Liver (tissue), 9 donors: Measurements from ENCODE around the gene SOCS3. TPM values are rescaled to one million over a fixed set of nuclear protein-coding genes. Genes with fewer than 3 reads are reported as not detected.

Experiments
- DNase-seq: peaks from one replicate; pipeline ENCODE4 v3.0.0-alpha.2; 2017; ENCODE audit warnings: low spot score
- H3K27ac ChIP-seq, 2 donors: one replicate each; pipeline ENCODE4 v1.7.0; 2013; ENCODE audit warnings: inconsistent platforms in 2 of 2, low read length in 2 of 2, control low read depth in 1 of 2, low read depth in 1 of 2, mild to moderate bottlenecking in 1 of 2
- H3K27me3 ChIP-seq, 4 donors: one replicate each; pipeline versions ENCODE4 v1.6.1 to v1.7.0; 2013; ENCODE audit warnings: low read length in 3 of 4, inconsistent platforms in 1 of 4, mild to moderate bottlenecking in 1 of 4, moderate library complexity in 1 of 4; ENCODE audit not compliant: control insufficient read depth in 4 of 4, insufficient read depth in 4 of 4
- H3K36me3 ChIP-seq, 4 donors: one replicate each; pipeline versions ENCODE4 v1.6.1 to v1.7.0; 2013; ENCODE audit warnings: low read length in 3 of 4, mild to moderate bottlenecking in 3 of 4, low read depth in 1 of 4, moderate library complexity in 1 of 4; ENCODE audit not compliant: control insufficient read depth in 4 of 4, insufficient read depth in 3 of 4
- H3K4me1 ChIP-seq, 4 donors: one replicate each; pipeline versions ENCODE4 v1.6.1 to v1.7.0; 2013; ENCODE audit warnings: low read length in 3 of 4, mild to moderate bottlenecking in 3 of 4, moderate library complexity in 1 of 4; ENCODE audit not compliant: control insufficient read depth in 4 of 4, insufficient read depth in 4 of 4
- H3K4me3 ChIP-seq, 3 donors: one replicate each; pipeline versions ENCODE4 v1.6.1 to v1.7.0; 2013; ENCODE audit warnings: low read length in 3 of 3, control low read depth in 1 of 3, low read depth in 1 of 3, mild to moderate bottlenecking in 1 of 3
- H3K9ac ChIP-seq, 2 donors: one replicate each; pipeline ENCODE4 v1.7.0; 2013; ENCODE audit warnings: low read length in 2 of 2, mild to moderate bottlenecking in 2 of 2, moderate library complexity in 2 of 2, control low read depth in 1 of 2, low read depth in 1 of 2
- H3K9me3 ChIP-seq, 4 donors: one replicate each; pipeline versions ENCODE4 v1.6.1 to v1.7.0; 2013; ENCODE audit warnings: low read length in 3 of 4; ENCODE audit not compliant: control insufficient read depth in 4 of 4
- EGR1 ChIP-seq, 2 donors: IDR thresholded peaks; 2 replicates each; pipeline ENCODE4 v1.6.1; 2016 to 2018; ENCODE audit warnings: antibody characterized with exemption in 2 of 2, low read depth in 2 of 2
- FOXA1 ChIP-seq: IDR thresholded peaks from 2 replicates; pipeline ENCODE4 v1.6.1; 2016; ENCODE audit warnings: antibody characterized with exemption
- FOXA2 ChIP-seq: IDR thresholded peaks from 2 replicates; pipeline ENCODE4 v1.6.1; 2016; ENCODE audit warnings: antibody characterized with exemption
- GABPA ChIP-seq, 2 donors: IDR thresholded peaks in 1 of 2; conservative IDR thresholded peaks in 1 of 2; 2 replicates each; pipeline ENCODE4 v1.6.1; 2016; ENCODE audit warnings: antibody characterized with exemption in 2 of 2, mild to moderate bottlenecking in 1 of 2, moderate library complexity in 1 of 2
- HNF4A ChIP-seq, 2 donors: conservative IDR thresholded peaks; 2 replicates each; pipeline ENCODE4 v1.6.1; 2016; ENCODE audit warnings: antibody characterized with exemption in 2 of 2, mild to moderate bottlenecking in 2 of 2
- HNF4G ChIP-seq: IDR thresholded peaks from 2 replicates; pipeline ENCODE4 v1.6.1; 2016; ENCODE audit warnings: antibody characterized with exemption
- JUND ChIP-seq, 2 donors: IDR thresholded peaks; 2 replicates each; pipeline ENCODE4 v1.6.1; 2016; ENCODE audit warnings: antibody characterized with exemption in 2 of 2
- NR2F2 ChIP-seq: IDR thresholded peaks from 2 replicates; pipeline ENCODE4 v1.6.1; 2016; ENCODE audit warnings: antibody characterized with exemption
- RAD21 ChIP-seq, 2 donors: IDR thresholded peaks; 2 replicates each; pipeline ENCODE4 v1.6.1; 2016; ENCODE audit warnings: antibody characterized with exemption in 2 of 2, mild to moderate bottlenecking in 2 of 2
- RXRA ChIP-seq, 2 donors: IDR thresholded peaks; 2 replicates each; pipeline ENCODE4 v1.6.1; 2017 to 2018; ENCODE audit warnings: antibody characterized with exemption in 2 of 2, mild to moderate bottlenecking in 1 of 2
- SP1 ChIP-seq: IDR thresholded peaks from 2 replicates; pipeline ENCODE4 v1.6.1; 2018; ENCODE audit warnings: antibody characterized with exemption, mild to moderate bottlenecking
- TAF1 ChIP-seq: conservative IDR thresholded peaks from 2 replicates; pipeline ENCODE4 v1.6.1; 2016; ENCODE audit warnings: antibody characterized with exemption, mild to moderate bottlenecking
- YY1 ChIP-seq: IDR thresholded peaks from 2 replicates; pipeline ENCODE4 v1.6.1; 2016; ENCODE audit warnings: antibody characterized with exemption, mild to moderate bottlenecking
- WGBS: extraction: QIAGEN DNeasy Blood & Tissue Kit; methylation state at CpG from one replicate; pipeline ENCODE4 v1.1.7; 2013; 5-methylcytosine and 5-hydroxymethylcytosine counted together
- polyA plus RNA-seq, 2 donors: library from polyadenylated mRNA; stranded (reverse) in 1 of 2; unstranded in 1 of 2; fragments of 200-250 nt in 1 of 2; fragments of >200 nt in 1 of 2; fragmentation: Nextera tagmentation in 1 of 2; extraction: Ambion mirVana in 1 of 2; gene quantifications; one replicate each; pipeline versions ENCODE4 v1.2.1 to v1.2.3, GENCODE V29; 2013 to 2015
- total RNA-seq, 2 donors: library from RNA; depleted of rRNA; stranded (reverse); fragments of >200 nt; gene quantifications; one replicate each; pipeline ENCODE4 v1.2.3, GENCODE V29; 2014
- TF ChIP-seq, protein P1 (sequence below): IDR thresholded peaks from 2 replicates; pipeline ENCODE4 v1.6.1; 2016; ENCODE audit warnings: antibody characterized with exemption, mild to moderate bottlenecking
- TF ChIP-seq, protein P2 (sequence below): IDR thresholded peaks from 2 replicates; pipeline ENCODE4 v1.6.1; 2016; ENCODE audit warnings: antibody characterized with exemption
- TF ChIP-seq, protein P3 (sequence below): IDR thresholded peaks from 2 replicates; pipeline ENCODE4 v1.6.1; 2016; ENCODE audit warnings: antibody characterized with exemption
- TF ChIP-seq, protein P4 (sequence below): fragments of 150-350 bp; IDR thresholded peaks from 2 replicates; pipeline ENCODE4 v1.5.1; 2017; ENCODE audit warnings: improper control_type of control experiment, low read depth, low read length; ENCODE audit not compliant: missing input control
- TF ChIP-seq, protein P5 (sequence below): IDR thresholded peaks from 2 replicates; pipeline ENCODE4 v1.6.1; 2016; ENCODE audit warnings: antibody characterized with exemption
- donor health status: healthy.
- donor health status: healthy.
- donor health status: healthy.
- donor health status: healthy.
- donor health status: healthy.

SOCS3 gene
- total and polyA plus RNA-seq, 4 donors = 12.2 to 48.0 (median 18.3) TPM

DNA sequence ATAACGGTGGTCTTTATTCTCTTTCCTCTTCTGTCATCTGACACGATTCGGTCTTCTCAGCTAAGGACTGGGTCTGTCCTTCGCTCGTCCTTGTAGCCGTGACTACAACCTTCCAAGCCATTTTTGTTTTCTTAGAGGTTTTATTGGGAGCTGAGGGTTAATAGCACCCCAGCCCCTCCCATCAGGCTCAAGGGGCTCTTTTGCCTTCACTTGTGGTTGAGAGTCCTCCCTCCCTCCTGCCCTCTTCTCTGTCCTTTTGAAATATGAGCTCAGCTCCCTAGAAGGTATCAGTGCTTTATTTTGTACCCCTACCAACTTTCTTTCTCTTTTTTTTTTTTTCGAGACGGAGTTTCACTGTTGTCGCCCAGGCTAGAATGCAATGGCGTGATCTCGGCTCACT, 24.7 kb downstream of the SOCS3 start (continued):
- TF ChIP-seq, protein P1, sequence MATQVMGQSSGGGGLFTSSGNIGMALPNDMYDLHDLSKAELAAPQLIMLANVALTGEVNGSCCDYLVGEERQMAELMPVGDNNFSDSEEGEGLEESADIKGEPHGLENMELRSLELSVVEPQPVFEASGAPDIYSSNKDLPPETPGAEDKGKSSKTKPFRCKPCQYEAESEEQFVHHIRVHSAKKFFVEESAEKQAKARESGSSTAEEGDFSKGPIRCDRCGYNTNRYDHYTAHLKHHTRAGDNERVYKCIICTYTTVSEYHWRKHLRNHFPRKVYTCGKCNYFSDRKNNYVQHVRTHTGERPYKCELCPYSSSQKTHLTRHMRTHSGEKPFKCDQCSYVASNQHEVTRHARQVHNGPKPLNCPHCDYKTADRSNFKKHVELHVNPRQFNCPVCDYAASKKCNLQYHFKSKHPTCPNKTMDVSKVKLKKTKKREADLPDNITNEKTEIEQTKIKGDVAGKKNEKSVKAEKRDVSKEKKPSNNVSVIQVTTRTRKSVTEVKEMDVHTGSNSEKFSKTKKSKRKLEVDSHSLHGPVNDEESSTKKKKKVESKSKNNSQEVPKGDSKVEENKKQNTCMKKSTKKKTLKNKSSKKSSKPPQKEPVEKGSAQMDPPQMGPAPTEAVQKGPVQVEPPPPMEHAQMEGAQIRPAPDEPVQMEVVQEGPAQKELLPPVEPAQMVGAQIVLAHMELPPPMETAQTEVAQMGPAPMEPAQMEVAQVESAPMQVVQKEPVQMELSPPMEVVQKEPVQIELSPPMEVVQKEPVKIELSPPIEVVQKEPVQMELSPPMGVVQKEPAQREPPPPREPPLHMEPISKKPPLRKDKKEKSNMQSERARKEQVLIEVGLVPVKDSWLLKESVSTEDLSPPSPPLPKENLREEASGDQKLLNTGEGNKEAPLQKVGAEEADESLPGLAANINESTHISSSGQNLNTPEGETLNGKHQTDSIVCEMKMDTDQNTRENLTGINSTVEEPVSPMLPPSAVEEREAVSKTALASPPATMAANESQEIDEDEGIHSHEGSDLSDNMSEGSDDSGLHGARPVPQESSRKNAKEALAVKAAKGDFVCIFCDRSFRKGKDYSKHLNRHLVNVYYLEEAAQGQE = no peak
- TF ChIP-seq, protein P2, sequence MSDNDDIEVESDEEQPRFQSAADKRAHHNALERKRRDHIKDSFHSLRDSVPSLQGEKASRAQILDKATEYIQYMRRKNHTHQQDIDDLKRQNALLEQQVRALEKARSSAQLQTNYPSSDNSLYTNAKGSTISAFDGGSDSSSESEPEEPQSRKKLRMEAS = no peak
- TF ChIP-seq, protein P3, sequence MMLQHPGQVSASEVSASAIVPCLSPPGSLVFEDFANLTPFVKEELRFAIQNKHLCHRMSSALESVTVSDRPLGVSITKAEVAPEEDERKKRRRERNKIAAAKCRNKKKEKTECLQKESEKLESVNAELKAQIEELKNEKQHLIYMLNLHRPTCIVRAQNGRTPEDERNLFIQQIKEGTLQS = no peak
- no peak for TF ChIP-seq NR2F2
- TF ChIP-seq TAF1 = no peak
- TF ChIP-seq YY1 = no peak
- TF ChIP-seq HNF4G = no peak
- TF ChIP-seq RAD21 (IDR thresholded peaks at IDR 0.05) = no peak
- TF ChIP-seq FOXA2 = no peak
- TF ChIP-seq FOXA1 = no peak

DNA sequence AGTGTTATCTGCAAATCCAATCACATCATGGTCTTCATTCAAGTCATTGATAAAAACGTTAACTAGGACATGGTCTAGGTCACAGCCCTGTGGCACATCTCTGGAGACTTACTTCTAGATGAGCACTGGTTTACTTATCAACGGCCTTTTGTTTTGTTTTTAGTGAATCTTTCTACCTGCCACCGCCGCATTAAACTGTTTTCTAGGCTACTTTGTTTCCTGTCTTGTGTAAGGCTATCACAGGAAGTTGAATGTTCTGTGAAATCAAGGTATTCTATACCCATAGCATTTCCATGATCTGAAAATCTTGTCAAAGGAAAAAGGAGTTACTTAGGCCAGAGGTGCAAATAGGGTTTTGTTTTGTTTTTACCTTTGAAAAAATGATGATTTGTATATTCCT, 26.9 kb downstream of the SOCS3 start:
- WGBS = 66% methylated on average over 4 of the region's 4 CpGs

More for the DNA sequence above, 26.9 kb downstream of the SOCS3 start:
- TF ChIP-seq, protein P1 = no peak
- TF ChIP-seq TAF1 (no peak), HNF4G (no peak), RAD21 (IDR thresholded peaks at IDR 0.05) (no peak), YY1 (no peak), FOXA1 (no peak), GABPA (IDR thresholded peaks at IDR 0.05 in 1 of 2, conservative IDR thresholded peaks at IDR 0.05 in 1 of 2) (no peak), SP1 (no peak), RXRA (IDR thresholded peaks at IDR 0.05) (no peak), JUND (IDR thresholded peaks at IDR 0.05) (no peak), EGR1 (IDR thresholded peaks at IDR 0.05; ENCODE audit: low read depth in 2 of 2) (no peak), NR2F2 (no peak), FOXA2 (no peak), HNF4A (conservative IDR thresholded peaks at IDR 0.05) (no peak)
- TF ChIP-seq, protein P3 = no peak
- TF ChIP-seq, protein P4, sequence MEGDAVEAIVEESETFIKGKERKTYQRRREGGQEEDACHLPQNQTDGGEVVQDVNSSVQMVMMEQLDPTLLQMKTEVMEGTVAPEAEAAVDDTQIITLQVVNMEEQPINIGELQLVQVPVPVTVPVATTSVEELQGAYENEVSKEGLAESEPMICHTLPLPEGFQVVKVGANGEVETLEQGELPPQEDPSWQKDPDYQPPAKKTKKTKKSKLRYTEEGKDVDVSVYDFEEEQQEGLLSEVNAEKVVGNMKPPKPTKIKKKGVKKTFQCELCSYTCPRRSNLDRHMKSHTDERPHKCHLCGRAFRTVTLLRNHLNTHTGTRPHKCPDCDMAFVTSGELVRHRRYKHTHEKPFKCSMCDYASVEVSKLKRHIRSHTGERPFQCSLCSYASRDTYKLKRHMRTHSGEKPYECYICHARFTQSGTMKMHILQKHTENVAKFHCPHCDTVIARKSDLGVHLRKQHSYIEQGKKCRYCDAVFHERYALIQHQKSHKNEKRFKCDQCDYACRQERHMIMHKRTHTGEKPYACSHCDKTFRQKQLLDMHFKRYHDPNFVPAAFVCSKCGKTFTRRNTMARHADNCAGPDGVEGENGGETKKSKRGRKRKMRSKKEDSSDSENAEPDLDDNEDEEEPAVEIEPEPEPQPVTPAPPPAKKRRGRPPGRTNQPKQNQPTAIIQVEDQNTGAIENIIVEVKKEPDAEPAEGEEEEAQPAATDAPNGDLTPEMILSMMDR = no peak
- TF ChIP-seq, protein P5, sequence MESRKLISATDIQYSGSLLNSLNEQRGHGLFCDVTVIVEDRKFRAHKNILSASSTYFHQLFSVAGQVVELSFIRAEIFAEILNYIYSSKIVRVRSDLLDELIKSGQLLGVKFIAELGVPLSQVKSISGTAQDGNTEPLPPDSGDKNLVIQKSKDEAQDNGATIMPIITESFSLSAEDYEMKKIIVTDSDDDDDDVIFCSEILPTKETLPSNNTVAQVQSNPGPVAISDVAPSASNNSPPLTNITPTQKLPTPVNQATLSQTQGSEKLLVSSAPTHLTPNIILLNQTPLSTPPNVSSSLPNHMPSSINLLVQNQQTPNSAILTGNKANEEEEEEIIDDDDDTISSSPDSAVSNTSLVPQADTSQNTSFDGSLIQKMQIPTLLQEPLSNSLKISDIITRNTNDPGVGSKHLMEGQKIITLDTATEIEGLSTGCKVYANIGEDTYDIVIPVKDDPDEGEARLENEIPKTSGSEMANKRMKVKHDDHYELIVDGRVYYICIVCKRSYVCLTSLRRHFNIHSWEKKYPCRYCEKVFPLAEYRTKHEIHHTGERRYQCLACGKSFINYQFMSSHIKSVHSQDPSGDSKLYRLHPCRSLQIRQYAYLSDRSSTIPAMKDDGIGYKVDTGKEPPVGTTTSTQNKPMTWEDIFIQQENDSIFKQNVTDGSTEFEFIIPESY = no peak
- TF ChIP-seq, protein P2 = no peak
- Histone ChIP-seq H3K4me1 (peaks cover 0 to 3% (median 0%) of the 10 kb centered on the region in 4 donors), H3K9ac (no peak overlapping the region), H3K27me3 (no peaks in the 10 kb centered on the region), H3K9me3 (no peaks in the 10 kb centered on the region), H3K27ac (no peak overlapping the region), H3K36me3 (no peaks in the 10 kb centered on the region), H3K4me3 (no peak overlapping the region)
- DNase-seq = no peak
